Measurements from ENCODE around the gene WDR35. TPM values are rescaled to one million over a fixed set of nuclear protein-coding genes. Genes with fewer than 3 reads are reported as not detected.

WDR35 gene
- total RNA-seq, 1 donor, result 18.1 TPM

DNA sequence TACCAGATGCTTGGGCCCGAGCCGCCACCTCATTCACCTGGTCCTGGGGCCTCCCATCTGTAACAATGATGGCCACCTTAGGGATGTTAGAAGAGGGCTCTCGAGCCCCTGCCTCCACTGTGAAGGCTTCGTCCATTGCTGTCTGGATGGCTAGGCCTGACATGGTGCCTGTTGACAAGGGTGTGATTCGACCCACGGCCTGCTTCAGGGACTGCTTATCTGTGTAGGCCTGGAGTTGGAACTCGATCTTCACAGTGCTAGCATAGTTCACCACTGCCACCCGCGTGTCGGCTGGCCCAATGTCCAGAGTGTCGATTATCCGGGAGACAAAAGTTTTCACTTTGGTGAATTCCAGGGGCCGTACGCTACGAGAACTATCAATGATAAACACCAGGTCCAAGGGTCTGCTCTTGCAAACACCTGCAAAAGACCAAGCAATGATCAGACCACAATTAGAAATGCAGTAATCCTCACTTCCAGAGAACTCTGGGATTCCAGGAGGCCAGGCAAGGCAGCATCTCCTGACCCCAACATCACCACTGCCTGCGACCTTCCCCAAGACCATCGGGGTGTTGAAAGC lies 16.1 kb upstream of the WDR35 start:
- no peak for DNase-seq (ENCODE audit: insufficient read length, low spot score, missing footprints)
- no peaks in the 10 kb centered on the region for H3K4me1 ChIP-seq (ENCODE audit: insufficient read depth, low read length)
- no peaks in the 10 kb centered on the region for H3K9me3 ChIP-seq (ENCODE audit: low read depth, low read length)
- no peak overlapping the region for H2AFZ ChIP-seq (ENCODE audit: low read length)
- H3K4me3 ChIP-seq (ENCODE audit: insufficient read depth, low read length), result no peak overlapping the region
- H3K36me3 ChIP-seq (ENCODE audit: insufficient read depth, low read length), result no peaks in the 10 kb centered on the region
- no peaks in the 10 kb centered on the region for H3K79me2 ChIP-seq (ENCODE audit: insufficient read depth, low read length)
- TF ChIP-seq, protein P1, sequence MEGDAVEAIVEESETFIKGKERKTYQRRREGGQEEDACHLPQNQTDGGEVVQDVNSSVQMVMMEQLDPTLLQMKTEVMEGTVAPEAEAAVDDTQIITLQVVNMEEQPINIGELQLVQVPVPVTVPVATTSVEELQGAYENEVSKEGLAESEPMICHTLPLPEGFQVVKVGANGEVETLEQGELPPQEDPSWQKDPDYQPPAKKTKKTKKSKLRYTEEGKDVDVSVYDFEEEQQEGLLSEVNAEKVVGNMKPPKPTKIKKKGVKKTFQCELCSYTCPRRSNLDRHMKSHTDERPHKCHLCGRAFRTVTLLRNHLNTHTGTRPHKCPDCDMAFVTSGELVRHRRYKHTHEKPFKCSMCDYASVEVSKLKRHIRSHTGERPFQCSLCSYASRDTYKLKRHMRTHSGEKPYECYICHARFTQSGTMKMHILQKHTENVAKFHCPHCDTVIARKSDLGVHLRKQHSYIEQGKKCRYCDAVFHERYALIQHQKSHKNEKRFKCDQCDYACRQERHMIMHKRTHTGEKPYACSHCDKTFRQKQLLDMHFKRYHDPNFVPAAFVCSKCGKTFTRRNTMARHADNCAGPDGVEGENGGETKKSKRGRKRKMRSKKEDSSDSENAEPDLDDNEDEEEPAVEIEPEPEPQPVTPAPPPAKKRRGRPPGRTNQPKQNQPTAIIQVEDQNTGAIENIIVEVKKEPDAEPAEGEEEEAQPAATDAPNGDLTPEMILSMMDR (IDR thresholded peaks at IDR 0.05; ENCODE audit: extremely low read depth, low read depth, low read length), result no peak
- H3K27ac ChIP-seq (ENCODE audit: low read depth, low read length), result no peak overlapping the region
- H3K27me3 ChIP-seq (ENCODE audit: insufficient read depth, low read length), result peaks cover 21% of the 10 kb centered on the region
- no peaks in the 10 kb centered on the region for H4K20me1 ChIP-seq (ENCODE audit: insufficient read depth, low read length)
- no peak overlapping the region for H3K4me2 ChIP-seq (ENCODE audit: insufficient read depth, low read length)

DNA sequence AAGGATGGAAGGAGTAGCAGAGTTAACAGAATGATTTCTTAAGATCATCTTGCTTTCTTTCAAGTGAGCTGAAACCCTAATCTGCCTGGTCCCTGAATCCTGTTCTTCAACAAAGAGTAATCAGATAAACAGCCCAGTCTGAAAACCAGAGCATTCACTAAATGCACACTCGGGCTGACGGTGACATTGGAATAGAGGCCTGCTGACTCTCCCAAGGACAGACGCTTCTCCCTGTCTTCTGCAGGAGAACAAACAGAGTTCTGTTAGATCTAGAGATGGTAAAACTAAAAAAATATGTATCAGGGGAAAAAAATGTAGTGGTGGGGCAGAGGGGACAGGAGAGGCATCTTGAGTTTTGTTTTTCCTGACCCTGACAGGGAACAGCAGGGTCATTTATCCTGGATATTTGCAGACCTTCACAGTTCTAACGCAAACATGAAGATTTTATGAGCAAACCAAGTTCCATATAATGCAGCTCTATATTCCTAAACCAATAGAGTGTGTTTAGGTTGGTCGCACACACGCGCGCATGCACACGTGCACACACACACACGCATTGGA lies 15.2 kb upstream of the WDR35 start:
- TF ChIP-seq, protein P1 (IDR thresholded peaks at IDR 0.05; ENCODE audit: extremely low read depth, low read depth, low read length), result no peak
- no peaks in the 10 kb centered on the region for H4K20me1 ChIP-seq (ENCODE audit: insufficient read depth, low read length)

GRCh38 chr2:20001361-20001863 lies 11.5 kb upstream of the WDR35 start:
- no peaks in the 10 kb centered on the region for H3K79me2 ChIP-seq (ENCODE audit: insufficient read depth, low read length)
- no peak overlapping the region for H2AFZ ChIP-seq (ENCODE audit: low read length)
- H3K27ac ChIP-seq (ENCODE audit: low read depth, low read length), result no peak overlapping the region
- H3K4me1 ChIP-seq (ENCODE audit: insufficient read depth, low read length), result no peaks in the 10 kb centered on the region
- no peak overlapping the region for H3K4me3 ChIP-seq (ENCODE audit: insufficient read depth, low read length)
- H4K20me1 ChIP-seq (ENCODE audit: insufficient read depth, low read length), result no peaks in the 10 kb centered on the region
- TF ChIP-seq, protein P1 (IDR thresholded peaks at IDR 0.05; ENCODE audit: extremely low read depth, low read depth, low read length), result no peak
- no peak overlapping the region for H3K4me2 ChIP-seq (ENCODE audit: insufficient read depth, low read length)
- no peaks in the 10 kb centered on the region for H3K36me3 ChIP-seq (ENCODE audit: insufficient read depth, low read length)
- no peaks in the 10 kb centered on the region for H3K9me3 ChIP-seq (ENCODE audit: low read depth, low read length)
- no peak for DNase-seq (ENCODE audit: insufficient read length, low spot score, missing footprints)
- peaks cover 5% of the 10 kb centered on the region for H3K27me3 ChIP-seq (ENCODE audit: insufficient read depth, low read length)

More for the DNA sequence above, 15.2 kb upstream of the WDR35 start:
- Histone ChIP-seq H3K27me3 (ENCODE audit: insufficient read depth, low read length) (peaks cover 16% of the 10 kb centered on the region), H3K4me3 (ENCODE audit: insufficient read depth, low read length) (no peak overlapping the region), H3K27ac (ENCODE audit: low read depth, low read length) (no peak overlapping the region), H3K4me2 (ENCODE audit: insufficient read depth, low read length) (no peak overlapping the region), H3K4me1 (ENCODE audit: insufficient read depth, low read length) (no peaks in the 10 kb centered on the region), H3K9me3 (ENCODE audit: low read depth, low read length) (no peaks in the 10 kb centered on the region), H3K36me3 (ENCODE audit: insufficient read depth, low read length) (no peaks in the 10 kb centered on the region), H3K79me2 (ENCODE audit: insufficient read depth, low read length) (no peaks in the 10 kb centered on the region), H2AFZ (ENCODE audit: low read length) (no peak overlapping the region)
- DNase-seq (ENCODE audit: insufficient read length, low spot score, missing footprints), result no peak

DNA sequence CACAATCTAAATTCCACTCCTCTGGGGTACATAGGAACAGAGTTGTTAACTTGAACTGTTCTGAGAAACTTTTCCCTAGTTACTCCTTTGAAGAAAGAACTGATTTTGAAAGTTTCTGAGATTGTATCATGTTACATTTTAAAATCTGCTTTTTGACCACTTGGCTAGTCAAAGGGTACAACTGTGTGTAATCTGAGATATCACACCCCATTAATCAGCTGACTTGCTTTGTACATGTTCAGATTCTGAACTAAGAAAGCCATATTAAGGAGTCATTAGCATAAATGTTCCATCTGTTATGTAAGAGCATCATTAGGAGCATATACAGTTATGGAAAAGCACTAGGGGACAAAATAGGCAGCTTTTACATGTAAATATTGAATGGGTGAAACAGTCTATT lies 3.8 kb upstream of the WDR35 start:
- peaks cover 16% of the 10 kb centered on the region for H3K4me1 ChIP-seq (ENCODE audit: insufficient read depth, low read length)
- H3K4me3 ChIP-seq (ENCODE audit: insufficient read depth, low read length), result no peak overlapping the region
- no peaks in the 10 kb centered on the region for H4K20me1 ChIP-seq (ENCODE audit: insufficient read depth, low read length)
- H3K27ac ChIP-seq (ENCODE audit: low read depth, low read length), result no peak overlapping the region
- DNase-seq (ENCODE audit: insufficient read length, low spot score, missing footprints), result no peak
- H3K4me2 ChIP-seq (ENCODE audit: insufficient read depth, low read length), result no peak overlapping the region
- no peaks in the 10 kb centered on the region for H3K9me3 ChIP-seq (ENCODE audit: low read depth, low read length)
- no peaks in the 10 kb centered on the region for H3K36me3 ChIP-seq (ENCODE audit: insufficient read depth, low read length)
- H3K79me2 ChIP-seq (ENCODE audit: insufficient read depth, low read length), result peaks cover 6% of the 10 kb centered on the region
- peaks cover 6% of the 10 kb centered on the region for H3K27me3 ChIP-seq (ENCODE audit: insufficient read depth, low read length)
- H2AFZ ChIP-seq (ENCODE audit: low read length), result no peak overlapping the region
- TF ChIP-seq, protein P1 (IDR thresholded peaks at IDR 0.05; ENCODE audit: extremely low read depth, low read depth, low read length), result no peak
